Kidney tubule cell (primary cell): Measurements from ENCODE around the gene COA1.
"Not testable (repeated sequence)": the region's sequence is repeated elsewhere in the genome, so short reads cannot be mapped to it uniquely, and the experiment has no call there.

Source experiments
- DNase-seq: peaks from one replicate; pipeline ENCODE4 v3.0.0-alpha.2; 2018; ENCODE audit warnings: low spot score

COA1 gene

DNA sequence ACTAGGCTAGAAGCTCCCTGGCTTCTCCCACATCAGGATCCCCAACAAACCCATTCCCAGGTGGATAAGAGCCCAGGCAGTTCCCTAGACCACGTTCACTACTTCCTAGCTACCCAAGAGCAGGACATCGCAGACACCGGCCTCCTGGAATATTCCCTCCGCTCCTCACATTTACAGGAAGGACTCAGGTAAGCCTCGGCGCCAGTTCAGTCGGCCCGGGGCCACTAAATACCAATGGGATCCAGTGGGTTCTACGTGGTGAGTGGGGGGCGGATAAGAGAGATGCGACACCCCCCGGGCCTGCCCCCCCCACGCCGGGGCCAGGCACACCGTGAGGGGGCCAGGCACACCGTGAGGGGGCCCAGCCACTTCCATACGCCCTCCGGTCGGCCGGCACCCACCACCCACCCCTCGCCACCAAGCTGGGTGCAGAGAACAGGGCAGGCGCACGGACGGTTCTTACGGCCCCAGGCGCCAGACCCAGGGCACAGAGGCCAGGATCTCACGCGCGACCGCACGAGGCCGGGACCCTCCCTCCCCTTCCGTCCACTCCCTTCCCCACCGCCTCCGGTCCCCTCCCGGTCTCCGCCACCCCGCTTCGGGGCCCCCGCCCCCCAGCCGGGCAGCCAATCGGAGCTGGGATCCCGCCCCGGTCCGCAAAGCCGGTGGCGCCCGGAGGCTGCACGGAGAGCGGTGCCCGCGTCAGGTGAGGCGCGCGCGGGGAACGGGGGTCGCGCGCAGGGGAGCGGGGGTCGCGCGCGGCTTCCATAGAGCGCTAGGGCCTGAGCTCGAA is 28.9 kb upstream of the COA1 start, which contains the start of gene BLVRA:
BLVRA (plus strand) TSS at position 652 of the 793 bp plus-strand sequence. CDS start 12,479 bp downstream, outside the sequence.
- peak; percentile 60 for DNase-seq

DNA sequence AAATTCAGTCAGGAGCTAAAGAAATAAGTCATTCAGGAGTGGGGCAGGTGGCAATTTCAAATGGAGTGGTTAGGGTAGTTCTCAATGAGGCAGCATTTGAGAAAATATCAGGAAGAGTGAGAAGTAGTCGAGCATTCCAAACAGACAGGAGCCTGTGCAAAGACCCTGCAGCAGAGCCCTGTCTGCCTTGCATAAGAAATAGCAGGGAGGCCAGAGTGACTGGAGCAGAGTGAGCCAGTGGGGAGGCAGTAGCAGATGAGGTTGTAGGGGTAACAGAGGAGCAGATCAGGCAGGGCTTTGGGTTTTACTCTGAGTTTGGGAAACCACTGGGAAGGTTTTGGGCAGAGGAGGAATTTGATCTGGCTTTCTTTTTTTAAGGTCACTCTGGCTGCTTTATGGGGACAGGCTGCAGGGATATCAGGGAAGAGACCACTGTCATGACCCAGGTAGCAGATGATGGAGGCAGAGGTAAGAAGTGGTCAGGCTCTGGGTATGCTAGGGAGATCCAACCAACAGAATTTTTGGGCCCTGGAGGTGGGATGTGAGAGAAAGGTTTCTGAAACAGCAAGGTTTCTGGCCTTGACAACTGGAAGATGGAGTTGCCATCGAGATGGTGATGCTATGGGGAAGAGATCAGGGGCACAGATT is 27.9 kb upstream of the COA1 start:
- DNase-seq = no peak

DNA sequence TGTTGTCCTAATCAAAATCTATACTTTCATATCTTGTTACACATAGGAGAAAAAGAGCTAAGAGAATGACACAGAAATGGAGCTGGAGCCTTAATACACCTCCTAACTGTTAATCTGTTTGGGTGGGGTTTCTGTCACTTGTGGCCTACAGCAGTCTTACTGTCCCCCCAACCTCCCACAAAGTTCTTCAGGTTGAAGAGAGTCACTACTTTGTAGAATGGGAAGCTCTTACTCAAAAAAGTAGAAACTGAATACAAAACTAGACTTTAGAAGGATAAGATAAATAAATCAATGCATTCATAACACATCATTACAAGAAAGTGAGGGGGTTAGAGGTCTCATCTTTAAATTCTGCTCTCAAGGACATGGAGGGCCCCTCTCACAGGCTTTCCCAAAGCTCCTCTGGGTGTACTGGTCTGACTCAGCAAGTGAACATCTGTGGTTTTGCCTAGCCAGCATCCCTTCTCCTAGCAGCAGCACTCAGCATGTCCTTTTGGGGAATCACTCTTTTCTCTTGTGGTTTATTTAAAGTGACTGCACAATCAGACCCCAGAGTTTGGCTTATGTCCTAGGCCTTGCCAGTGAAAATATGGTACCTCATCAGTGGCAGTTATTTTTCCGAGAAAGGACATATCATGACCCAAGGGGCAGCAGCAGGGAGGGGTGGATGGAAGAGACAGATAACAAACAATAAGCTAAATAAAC is 27.2 kb upstream of the COA1 start:
- DNase-seq = peak; percentile 56

DNA sequence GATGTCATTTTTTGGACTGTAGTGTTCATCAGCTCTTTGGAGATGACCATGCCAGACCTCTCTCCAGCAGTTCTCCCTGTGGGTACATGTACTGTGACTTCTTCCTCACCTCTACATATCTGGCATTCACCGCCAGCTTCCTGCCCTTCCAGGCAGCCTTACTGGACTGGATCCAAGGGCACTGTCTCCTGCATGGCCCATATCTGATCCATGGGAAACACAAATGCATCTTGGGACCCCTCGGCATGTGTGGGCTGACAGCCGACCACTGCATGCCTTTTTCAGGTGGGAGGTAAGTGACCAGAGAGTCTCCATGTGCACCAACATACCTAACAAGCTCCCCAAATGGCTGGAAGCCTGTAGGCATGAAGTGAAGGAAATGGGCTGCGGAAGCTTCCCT is 25.3 kb upstream of the COA1 start:
- no peak for DNase-seq

DNA sequence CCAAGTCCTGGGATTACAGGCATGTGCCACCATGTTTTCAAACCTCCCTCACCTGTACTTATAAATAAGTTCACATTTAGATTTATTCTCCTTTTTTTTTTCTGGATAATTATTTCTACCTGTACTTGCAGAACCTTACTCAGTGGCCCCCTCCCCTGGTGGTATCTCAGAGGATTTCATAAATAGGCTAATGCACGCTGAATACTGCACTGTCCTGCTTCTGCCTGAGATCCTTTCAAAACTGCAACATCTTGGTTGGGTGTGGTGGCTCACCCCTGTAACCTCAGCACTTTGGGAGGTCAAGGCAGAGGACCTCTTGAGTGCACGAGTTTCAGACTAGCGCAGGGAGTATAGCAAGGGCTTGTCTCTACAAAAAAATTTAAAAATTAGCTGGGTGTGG is 24.5 kb upstream of the COA1 start:
- no peak for DNase-seq

DNA sequence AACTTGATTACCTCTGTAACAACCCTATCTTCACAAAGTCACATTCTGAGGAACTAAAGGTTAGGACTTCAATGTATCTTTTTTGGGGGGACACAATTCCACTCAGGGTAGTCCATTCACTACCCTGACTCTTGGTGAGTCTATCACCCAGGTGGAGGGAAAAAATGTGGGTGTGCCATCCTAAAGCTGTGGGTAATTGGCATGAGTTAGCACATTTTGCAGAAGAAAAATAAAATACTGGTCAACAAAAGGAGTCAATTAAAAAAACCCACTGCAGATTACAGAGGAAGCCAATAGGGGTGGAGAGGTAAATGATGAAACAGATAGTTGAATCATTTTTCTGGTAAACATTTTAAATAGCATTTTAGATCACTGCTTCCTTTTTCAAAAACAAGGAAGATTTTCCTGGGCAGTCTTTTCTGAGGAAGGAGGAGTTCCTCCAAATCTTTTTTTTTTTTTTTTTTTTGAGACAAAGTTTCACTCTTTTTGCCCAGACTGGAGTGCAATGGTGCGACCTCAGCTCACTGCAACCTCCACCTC is 24.0 kb upstream of the COA1 start:
- no peak for DNase-seq

DNA sequence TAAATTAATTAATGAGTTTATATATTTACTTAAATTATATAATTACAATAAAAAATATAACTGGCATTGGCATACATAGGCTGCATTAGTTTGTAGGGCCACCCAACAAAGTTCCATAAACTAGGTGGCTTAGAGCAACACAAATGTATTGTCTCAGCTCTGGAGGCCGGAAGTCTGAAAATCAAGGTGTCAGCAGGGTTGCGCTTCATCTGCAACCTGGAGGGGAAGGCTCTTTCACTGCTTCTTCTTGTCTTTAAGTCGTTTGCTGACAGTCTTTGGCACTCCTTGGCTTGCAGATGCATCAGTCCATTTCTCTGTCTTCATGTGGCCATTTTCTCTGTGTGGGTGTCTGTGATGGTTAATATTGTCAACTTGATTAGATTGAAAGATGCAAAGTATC is 23.1 kb upstream of the COA1 start:
- DNase-seq = no peak

DNA sequence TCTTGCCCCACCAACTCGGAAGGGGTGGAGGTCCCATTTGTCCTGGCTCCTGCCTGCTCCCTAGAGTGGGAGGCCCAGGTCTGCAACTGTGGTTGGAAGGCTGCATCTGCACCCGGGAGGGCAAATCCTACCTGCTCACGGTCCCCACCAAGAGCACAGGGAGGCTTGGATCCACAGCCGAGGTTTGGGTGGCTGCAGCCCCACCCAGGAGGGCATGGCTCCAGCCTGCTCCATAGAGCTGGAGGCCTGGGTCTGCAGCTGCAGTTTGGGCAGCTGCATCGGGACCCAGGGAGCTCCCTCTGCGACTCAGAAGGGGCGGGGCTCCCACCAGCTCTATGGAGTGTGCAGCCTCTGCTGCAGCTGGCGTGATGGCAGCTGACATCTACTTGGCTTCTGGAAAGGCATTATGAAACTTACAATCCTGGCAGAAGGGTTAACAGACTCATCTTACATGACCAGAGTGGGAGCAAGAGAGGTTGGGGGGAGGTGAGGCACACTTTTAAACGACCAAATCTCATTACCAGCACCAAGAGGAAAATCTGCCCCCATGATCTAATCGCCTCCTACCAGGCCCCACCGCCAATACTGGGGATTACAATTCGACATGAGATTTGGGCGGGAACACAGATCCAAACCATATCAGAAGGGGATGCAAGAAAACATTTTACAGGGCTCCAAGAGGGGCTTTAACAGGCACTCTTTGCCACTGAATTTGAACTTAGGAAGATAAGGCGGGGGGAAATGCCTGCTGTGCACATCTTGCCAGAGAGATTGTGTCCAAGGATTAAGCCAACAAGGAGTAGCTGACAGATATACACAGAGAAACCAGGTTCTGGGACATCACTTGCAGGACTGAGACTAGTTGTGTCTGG is 20.9 kb upstream of the COA1 start:
- DNase-seq = no peak

DNA sequence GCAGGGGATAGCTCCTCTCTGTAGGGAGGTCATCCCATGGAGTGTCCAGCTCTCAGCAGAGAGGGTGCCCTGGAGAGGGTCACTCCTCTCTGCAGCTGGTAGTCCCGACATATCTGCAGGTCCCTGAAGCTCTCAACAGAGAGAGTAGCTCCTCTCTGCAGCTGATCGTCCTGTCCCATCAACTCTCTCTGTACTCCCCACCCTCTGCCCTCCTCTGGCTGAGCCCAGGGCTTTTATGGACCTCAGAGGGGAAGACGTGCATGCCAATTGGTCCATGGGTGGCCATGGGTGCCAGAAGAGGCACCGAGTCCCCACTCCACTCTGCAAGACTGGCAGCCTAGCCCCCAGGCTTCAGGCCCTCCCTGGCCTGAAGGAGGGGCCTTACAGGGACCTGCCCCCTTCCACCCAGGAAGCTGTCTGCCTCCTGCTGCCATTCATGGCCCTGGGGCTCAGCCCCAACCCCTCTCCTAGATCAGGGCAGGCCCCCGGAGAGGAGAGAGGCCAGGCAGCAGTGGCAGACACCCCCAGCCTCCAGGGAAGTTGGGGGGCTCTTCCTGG is 20.1 kb upstream of the COA1 start:
- DNase-seq = no peak

DNA sequence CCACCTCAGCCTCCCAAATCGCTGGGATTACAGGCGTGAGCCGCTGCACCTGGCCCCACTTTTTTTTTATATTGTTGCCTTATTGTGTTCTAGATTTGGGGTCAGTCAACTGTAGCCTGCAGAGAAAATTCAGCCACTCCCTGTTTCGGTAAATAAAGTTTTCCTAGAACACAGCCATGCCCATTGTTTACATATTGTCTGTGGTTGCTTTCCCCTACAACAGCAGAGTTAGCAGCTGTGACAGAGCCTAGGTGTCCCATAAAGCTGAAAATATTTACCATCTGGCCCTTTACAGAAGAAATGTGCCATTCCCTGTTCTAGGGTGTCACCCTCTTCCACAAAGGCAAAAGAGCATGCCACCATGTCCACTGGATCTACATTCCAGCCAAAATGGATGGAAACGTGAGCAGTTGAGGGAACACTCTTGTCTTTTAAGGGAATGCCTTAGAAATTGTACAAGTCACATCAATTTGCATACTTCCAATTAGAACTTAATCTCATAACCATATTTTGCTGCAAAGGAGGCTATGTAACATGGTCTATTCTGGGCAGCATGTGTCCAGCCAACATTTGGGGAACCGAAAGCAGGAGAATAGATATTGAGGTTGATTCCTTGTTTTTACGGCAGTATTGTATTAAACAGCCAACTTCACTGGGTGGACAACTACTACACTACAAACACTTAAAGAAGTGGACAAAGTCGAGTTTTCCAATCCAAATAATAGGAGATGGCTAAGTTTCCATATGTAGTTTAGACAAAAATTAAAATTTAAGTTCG is 18.2 kb upstream of the COA1 start:
- DNase-seq = no peak

DNA sequence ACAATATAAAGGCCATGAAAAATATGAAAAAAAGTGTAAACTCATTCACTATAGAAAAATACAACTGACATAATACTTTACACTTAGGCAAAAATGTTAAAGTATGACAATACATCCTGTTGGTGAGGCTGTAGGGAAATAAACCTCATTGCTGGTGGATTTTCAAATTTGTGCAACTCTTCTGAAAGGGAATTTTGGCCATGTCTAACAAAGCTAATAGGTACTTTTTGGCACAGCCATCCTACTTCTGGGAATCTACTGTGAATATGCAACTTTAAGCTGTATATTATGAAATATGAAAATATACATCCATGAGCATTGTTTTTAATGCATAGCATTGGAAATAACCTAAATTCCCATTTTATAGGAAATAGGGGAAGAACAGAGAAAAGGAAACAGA is 13.4 kb upstream of the COA1 start:
- DNase-seq = no peak

DNA sequence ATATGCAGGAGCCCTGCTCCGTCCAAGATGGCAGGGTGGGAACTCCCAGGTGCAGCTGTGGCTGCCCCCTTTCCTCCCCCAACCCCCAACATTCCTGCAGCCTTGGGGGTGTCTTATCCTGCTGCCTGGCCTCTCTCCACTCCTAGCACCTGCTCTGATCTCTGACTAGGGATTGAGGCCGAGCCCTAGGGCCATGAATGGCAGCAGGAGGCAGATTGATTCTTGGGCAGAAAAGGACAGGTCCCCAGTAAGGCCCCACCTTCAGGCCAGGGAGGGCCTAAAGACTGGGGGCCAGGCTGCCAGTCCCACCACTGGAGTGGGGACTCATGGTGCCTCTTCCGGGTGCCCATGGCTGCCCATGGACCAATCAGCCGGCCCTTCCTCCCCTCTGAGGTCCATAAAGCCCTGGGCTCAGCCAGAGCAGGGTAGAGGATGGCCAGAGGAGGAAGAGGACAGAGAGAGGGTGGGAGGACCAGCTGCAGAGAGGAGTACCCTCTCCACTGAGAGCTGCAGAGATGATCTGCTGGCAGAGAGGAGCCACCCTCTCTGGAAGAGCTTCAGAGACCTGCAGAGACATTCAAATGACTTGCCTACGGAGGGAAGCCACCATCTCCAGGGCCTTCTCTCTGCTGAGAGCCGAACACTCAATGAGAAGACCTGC is 8.3 kb upstream of the COA1 start:
- DNase-seq = no peak

DNA sequence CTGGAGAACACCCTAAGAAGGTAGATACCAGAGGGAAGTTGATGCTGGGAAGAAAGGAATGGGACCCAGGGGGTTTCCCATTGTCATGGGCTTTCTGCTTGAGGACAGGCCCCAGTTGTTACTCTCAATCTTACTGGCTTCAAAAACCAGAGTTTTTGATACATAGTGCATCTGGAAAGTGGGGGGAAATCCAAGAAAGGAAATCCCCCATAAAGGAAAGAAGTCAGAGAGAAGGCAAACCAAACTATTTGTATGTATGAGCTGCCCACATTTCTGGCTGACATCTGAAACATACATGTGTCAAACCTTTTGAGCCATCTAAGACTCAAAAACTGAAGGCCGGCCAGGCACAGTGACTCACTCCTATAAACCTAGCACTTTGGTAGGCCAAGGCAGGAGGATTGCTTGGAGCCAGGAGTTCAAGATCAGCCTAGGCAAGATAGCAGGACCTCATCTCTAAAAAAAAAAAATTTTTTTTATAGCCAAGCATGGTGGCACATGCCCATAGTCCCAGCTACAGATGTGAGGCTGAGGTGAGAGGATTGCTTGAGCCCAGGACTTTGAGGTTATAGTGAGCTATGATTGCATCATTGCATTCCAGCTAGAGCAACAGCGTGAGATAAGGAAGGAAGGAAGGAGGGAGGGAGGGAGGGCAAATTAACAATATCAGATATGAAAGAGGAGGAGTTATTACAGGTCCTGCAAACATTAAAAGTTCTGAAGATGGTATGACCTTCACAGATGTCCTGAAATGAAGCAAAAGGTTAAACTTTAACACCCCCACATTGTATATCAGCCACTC is 6.7 kb upstream of the COA1 start:
- DNase-seq = no peak

DNA sequence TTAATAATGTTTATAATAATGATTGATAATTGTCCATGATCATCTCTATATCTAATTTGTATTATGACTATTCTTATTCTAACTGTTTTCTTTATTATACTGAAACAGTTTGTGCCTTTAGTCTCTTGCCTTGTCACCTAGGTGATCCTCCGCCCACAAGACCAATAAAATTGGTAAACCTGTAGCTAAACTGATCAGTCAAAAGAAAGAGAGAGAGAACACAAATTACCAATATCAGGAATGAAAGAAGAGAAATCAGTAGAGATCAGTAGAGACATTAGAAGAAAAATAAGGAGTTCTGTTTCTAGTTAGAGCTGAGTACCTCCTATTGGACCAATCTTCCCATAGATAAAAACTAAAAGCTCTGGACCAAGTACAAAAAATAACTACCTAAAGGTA is 6.1 kb upstream of the COA1 start:
- DNase-seq = no peak

DNA sequence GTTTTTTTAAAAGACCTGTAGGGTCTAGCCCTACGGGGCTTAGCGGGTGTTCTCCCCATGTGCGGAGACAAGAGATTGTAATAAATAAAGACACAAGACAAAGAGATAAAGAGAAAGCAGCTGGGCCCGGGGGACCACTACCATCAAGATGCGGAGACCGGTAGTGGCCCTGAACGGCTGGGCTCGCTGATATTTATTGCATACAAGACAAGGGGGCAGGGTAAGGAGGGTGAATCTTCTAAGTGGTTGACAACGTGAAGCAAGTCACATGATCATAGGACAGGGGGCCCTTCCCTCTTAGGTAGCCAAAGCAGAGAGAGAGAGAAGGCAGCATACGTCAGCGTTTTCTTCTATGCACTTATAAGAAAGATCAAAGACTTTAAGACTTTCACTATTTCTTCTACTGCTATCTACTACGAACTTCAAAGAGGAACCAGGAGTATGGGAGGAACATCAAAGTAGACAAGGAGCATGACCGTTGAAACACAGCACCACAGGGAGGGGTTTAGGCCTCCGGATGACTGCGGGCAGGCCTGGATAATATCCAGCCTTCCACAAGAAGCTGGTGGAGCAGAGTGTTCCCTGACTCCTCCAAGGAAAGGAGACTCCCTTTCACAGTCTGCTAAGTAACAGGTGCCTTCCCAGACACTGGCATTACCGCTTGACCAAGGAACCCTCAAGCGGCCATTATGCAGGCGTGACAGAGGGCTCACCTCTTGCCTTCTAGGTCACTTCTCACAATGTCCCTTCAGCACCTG is 5.4 kb upstream of the COA1 start:
- not testable (repeated sequence) for DNase-seq

DNA sequence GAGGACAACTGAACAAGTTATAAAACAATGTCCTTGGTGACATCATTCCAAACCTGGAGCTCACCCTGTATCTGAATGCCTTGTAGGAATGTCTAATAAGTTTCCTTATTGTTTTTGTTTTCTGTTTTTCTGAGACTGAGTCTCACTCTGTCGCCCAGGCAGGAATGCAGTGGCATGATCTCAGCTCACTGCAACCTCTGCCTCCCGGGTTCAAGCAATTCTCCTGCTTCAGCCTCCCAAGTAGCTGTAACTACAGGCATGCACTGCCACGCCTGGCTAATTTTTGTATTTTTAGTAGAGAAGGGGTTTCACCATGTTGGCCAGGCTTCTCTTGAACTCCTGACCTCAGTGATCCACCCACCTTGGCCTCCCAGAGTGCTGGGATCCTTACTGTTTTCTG is 2.2 kb upstream of the COA1 start:
- peak; percentile 76 for DNase-seq

DNA sequence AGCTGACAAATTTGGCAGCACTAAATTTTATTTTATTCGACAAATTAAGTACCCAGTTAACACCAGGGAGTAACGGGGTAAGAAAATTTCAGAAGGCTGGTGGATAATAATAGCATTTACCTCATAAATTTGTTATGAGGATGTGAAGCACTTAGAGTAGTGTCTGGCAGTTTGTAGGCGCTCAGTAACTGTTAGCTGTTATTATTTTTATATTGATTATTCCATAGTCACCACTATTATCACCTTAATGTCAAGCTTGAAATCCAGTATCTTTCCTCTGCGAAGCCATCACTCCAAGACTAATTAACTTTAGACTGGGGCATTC is 563 bp upstream of the COA1 start:
- DNase-seq = no peak

DNA sequence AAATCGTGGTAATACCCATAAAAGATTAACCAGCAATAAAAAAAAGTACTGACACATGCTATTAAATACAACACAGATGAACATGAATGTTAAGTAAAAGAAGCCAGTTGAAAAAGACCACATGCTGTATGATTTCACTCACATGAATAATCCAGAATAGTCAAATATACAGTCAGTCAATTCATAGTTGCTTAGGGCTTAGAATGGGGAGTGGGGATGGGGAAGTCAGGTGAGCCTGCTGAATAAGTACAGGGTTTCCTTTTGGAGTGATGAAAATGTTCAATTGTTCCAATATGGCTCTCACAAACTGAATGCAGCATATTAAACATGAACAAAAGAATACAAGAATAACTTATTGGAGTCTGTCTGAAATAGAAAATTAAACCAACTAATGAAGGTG is 1.8 kb downstream of the COA1 start:
- no peak for DNase-seq

DNA sequence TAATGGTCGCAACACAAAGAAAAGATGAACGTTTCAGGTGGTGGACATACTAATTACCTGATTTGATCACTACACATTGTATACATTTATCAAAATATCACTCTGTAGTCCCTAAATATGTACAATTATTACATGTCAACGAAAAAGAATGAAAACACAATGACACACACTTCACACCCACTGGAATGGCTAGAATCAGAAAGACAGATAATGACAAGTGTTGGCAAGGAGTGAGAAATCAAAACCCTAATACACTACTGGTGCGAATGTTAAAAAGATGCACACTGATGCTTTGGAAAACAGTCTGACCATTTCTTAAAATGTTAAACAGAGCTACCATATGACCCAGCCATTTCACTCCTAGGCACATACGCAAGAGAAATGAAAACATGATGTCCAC is 2.3 kb downstream of the COA1 start:
- DNase-seq = no peak
